DND-41 (cell line): Measurements from ENCODE around the gene LRRC56.

Source experiments
- CTCF ChIP-seq: IDR thresholded peaks from 2 replicates; pipeline ENCODE4 v1.5.1; 2012; ENCODE audit warnings: borderline replicate concordance, low read length, moderate library complexity, mild to moderate bottlenecking; ENCODE audit not compliant: poor library complexity, severe bottlenecking; ENCODE audit errors: extremely low read depth
- EZH2 ChIP-seq: IDR thresholded peaks from 3 replicates; pipeline ENCODE4 v1.6.1; 2012; ENCODE audit warnings: borderline replicate concordance, low read depth, mild to moderate bottlenecking, moderate library complexity, low read length, inconsistent platforms; ENCODE audit not compliant: severe bottlenecking

GRCh38 chr11:571802-572185 lies 34.5 kb downstream of the LRRC56 start:
- TF ChIP-seq EZH2 (no peak), CTCF (no peak)
